22Rv1 (cell line): Measurements from ENCODE around the gene TGDS.

Source experiments
- H3K27ac ChIP-seq: fragments of 450-650 bp; 2 replicates; pipeline ENCODE4 v1.5.1; 2017
- ZFX ChIP-seq: fragments of 450-650 bp; IDR thresholded peaks from 2 replicates; pipeline ENCODE4 v1.6.1; 2017; ENCODE audit warnings: antibody characterized with exemption, borderline replicate concordance
- TF ChIP-seq, protein P1 (sequence below): fragments of 450-650 bp; IDR thresholded peaks from 2 replicates; pipeline ENCODE4 v1.5.1; 2017; ENCODE audit warnings: mild to moderate bottlenecking

Gene TGDS

DNA sequence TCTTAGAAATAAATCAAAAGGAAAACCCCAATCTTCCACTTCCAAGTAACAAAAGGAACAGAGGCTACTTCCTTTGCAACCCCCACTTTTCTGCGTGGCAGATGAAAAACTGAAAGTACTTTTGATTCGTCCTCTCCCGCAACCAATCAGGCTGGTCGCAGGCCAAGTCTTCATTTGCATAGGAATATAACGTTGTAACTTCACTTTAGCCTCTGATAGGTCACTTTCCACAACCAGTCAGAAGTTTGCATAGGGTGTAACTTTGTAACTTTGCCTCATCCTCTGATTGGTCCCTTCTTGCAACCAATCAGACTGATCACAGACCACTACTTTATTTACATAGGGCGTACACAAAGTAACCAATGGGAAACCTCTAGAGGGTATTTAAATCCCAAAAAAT, 37.2 kb downstream of the TGDS start:
- no peak for TF ChIP-seq ZFX
- TF ChIP-seq, protein P1, sequence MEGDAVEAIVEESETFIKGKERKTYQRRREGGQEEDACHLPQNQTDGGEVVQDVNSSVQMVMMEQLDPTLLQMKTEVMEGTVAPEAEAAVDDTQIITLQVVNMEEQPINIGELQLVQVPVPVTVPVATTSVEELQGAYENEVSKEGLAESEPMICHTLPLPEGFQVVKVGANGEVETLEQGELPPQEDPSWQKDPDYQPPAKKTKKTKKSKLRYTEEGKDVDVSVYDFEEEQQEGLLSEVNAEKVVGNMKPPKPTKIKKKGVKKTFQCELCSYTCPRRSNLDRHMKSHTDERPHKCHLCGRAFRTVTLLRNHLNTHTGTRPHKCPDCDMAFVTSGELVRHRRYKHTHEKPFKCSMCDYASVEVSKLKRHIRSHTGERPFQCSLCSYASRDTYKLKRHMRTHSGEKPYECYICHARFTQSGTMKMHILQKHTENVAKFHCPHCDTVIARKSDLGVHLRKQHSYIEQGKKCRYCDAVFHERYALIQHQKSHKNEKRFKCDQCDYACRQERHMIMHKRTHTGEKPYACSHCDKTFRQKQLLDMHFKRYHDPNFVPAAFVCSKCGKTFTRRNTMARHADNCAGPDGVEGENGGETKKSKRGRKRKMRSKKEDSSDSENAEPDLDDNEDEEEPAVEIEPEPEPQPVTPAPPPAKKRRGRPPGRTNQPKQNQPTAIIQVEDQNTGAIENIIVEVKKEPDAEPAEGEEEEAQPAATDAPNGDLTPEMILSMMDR: no peak
- H3K27ac ChIP-seq: no peak overlapping the region

DNA sequence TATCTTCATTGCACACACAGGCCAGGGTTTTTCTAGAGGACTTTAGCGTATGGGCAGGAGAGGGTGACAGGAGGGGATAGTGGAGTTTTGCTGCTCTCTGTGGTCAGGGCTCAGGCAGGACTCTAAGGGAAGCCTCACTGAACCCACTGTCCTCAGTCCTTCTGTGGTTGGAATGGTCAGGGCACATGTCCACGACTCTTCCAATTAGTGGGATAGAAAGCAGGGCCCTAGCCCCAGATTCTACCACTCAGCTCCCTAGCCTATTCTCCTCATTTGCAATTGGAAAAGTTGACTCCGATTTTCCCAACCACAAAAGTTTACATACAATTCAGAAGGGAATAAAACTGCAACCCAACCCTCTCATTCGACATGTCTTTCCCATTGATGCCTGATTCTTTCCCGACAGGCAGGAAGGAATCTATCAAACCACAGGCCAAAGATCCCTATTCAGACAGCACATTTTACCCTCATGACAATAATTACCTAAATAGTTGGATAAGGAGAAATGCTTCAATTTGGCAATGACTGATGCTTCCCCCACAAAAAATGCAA, 38.2 kb downstream of the TGDS start:
- TF ChIP-seq ZFX: no peak
- TF ChIP-seq, protein P1: no peak
- no peak overlapping the region for H3K27ac ChIP-seq

DNA sequence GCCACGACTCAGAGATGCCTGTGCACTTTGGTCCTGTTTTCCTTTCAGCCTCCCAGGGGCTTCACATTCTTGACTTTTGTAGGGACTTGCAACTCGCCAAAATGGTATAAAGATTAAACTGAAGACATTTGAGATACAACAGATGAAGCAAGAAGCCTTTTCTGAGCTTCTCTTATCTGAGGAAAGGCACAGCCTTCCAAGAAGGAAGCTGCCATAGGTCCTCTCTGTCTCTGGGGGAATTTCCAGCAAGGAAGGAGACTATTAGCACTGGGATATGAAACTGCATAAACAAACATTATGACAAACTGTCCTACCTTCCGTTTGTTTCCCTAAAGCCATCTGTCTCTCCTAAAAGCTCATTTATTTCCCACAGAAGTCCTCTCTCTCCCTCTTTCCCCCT, 39.3 kb downstream of the TGDS start:
- TF ChIP-seq, protein P1: no peak
- TF ChIP-seq ZFX: no peak
- H3K27ac ChIP-seq: no peak overlapping the region

DNA sequence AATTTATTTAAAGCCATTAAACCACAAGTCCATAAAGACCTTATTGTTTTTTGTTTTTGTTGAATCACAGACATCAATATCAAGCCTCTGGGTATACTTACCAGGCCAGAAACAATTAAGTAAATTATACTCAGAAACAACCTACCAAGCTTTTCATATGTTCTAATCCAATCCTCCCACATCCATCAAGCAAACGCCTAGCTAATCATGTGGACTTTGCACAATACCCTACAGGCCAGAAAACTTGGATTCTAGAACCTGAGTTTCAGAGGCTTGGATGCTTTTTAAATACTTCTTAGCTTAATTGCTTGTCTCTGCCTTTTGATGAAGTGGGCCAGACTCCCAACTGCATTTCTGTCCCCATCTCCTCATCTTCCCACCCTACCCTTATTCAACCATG, 39.9 kb downstream of the TGDS start:
- H3K27ac ChIP-seq: no peak overlapping the region
- TF ChIP-seq, protein P1: no peak
- no peak for TF ChIP-seq ZFX

DNA sequence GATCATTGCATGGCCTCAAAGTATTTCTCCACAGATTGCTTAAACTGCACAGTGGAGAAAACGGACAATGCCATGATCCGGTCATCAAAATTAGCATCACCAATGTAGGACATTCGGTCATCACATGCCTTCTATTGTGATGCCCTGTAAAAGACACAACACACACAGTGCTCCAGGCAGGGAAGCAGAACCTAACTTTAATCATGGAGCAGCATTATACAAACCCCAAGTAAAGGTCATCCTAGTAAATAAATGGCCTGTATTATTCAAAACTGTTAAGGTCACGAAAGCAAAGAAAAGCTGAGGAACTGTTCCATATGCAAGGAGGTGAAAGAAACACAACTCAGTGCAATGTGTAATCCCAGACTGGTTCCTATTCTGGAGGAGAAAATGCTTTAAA, 42.2 kb downstream of the TGDS start:
- TF ChIP-seq, protein P1: no peak
- TF ChIP-seq ZFX: no peak
- H3K27ac ChIP-seq: no peak overlapping the region

DNA sequence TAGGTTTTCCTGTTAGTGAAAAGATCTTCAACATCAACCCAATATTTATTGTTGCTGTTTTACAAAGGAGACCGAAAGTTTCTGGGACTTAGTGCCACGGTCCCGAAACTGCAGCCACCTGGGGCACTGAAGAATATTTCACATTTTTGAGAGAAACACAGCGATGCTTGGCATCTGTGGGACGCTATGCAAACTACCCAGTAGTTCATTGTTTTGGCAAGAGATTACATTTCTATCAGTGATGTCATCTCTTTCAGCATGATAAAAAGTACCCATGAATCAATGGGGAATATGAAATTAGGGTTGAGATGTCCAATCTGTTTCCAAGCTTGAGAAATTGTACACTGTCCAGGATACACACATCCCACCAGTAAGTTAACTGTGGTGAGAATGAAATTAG, 43.9 kb downstream of the TGDS start:
- TF ChIP-seq, protein P1: no peak
- no peak for TF ChIP-seq ZFX
- H3K27ac ChIP-seq: no peak overlapping the region

DNA sequence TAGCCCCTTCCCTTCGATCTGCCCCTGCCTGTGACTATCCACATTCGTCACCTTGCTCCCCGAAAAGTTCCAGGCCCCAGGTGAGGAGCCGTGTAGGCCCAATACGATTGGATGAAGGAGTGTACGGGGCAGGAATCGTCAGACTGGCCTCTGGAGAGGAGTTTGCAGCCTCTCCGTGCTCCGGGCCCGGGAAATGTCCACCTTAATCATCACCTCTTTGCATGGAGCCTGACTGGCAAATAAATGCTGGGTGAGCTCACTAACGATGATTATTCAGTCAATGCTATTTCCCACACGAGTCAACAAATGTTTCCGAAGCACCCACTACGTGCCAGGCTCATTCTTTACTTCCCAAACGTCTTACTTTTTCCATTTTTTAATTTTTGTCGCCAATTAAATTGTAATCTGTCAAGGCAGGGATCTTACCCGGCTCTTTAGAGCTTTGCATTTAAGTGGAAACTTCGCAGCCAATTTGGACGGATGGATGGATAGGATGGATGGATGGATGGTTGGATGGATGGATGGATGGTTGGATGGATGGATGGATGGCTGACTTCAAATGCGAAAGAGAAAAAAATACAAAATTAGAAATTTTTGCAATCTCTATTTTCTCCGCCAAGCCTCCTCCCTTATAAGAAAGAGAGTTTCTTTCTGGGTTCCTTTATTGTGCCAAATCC, 45.8 kb downstream of the TGDS start:
- peak overlapping the region; percentile 96 for H3K27ac ChIP-seq
- TF ChIP-seq, protein P1: no peak
- no peak for TF ChIP-seq ZFX
